ENCODE data around the gene EFHC1. TPM values are rescaled to one million over a fixed set of nuclear protein-coding genes. Genes with fewer than 3 reads are reported as not detected.

The EFHC1 gene
- total RNA-seq, 1 donor = 6.4 TPM

DNA sequence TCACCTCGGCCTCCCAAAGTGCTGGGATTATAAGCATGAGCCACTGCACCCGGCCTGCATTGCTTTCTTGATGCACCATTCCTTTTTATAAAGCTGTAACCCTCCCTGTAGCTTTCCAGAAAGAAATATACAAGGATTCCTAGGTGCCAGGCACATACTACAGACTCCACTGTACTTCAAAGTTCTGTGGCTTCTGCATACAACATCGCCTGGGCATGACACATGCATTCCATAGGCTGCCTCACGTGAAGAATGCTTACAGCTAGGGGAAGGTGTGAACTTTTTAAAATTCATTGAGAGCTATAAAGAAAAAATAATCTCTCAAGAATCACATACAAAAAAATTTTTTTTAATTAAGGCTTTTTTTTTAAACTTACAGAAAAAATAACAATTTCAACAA is 106.5 kb downstream of the EFHC1 start:
- Histone ChIP-seq H3K27me3 (ENCODE audit: insufficient read depth, low read length) (no peaks in the 10 kb centered on the region), H3K9me3 (ENCODE audit: low read depth, low read length) (no peaks in the 10 kb centered on the region), H3K4me3 (ENCODE audit: low read length) (no peak overlapping the region), H3K4me1 (ENCODE audit: insufficient read depth, low read length) (no peaks in the 10 kb centered on the region)

DNA sequence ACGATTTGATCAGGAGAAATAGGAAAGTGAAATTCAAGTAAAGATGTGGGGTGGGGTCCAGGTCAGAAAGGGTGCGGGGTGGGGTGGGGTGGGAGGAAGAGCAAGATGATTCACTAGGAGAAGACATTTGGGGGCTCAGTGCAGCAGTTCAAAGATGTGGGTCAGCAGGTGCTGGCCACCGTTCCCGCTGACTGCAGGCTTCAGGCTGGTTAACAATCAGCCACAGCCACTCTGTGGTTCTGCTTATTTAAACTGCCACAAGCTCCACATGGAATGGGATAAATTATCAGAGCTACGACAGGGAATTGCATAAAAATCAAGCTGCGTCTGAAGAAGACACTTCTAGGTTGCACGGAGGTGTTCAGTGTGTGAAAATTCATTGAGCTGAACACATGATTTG is 107.3 kb downstream of the EFHC1 start:
- Histone ChIP-seq H3K27me3 (ENCODE audit: insufficient read depth, low read length) (no peaks in the 10 kb centered on the region), H3K4me1 (ENCODE audit: insufficient read depth, low read length) (no peaks in the 10 kb centered on the region), H3K9me3 (ENCODE audit: low read depth, low read length) (no peaks in the 10 kb centered on the region), H3K4me3 (ENCODE audit: low read length) (no peak overlapping the region)

GRCh38 chr6:52529311-52529710 is 109.2 kb downstream of the EFHC1 start:
- H3K4me1 ChIP-seq (ENCODE audit: insufficient read depth, low read length) = no peaks in the 10 kb centered on the region
- no peaks in the 10 kb centered on the region for H3K27me3 ChIP-seq (ENCODE audit: insufficient read depth, low read length)
- H3K9me3 ChIP-seq (ENCODE audit: low read depth, low read length) = no peaks in the 10 kb centered on the region
- H3K4me3 ChIP-seq (ENCODE audit: low read length) = no peak overlapping the region

DNA sequence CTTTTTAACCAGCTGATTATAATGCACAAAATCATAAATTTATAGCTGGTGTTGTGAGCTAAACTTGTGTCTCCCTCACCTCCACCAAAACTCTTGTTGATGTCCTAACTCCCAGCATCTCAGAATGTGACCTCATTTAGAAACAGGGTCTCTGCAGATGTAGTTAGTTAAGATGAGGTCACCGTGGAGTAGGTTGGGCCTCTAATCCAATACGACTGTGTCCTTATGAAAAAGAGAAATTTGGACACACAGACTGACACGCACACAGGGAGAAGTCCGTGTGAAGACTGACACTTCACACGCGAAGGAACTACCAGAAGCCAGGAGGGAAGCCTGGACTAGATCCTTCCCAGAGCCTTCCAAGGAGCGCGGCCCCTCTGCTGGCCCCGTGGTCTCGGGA is 110.2 kb downstream of the EFHC1 start:
- H3K27me3 ChIP-seq (ENCODE audit: insufficient read depth, low read length) = no peaks in the 10 kb centered on the region
- H3K9me3 ChIP-seq (ENCODE audit: low read depth, low read length) = no peaks in the 10 kb centered on the region
- H3K4me1 ChIP-seq (ENCODE audit: insufficient read depth, low read length) = no peaks in the 10 kb centered on the region
- H3K4me3 ChIP-seq (ENCODE audit: low read length) = no peak overlapping the region

- Histone ChIP-seq H3K27me3 (ENCODE audit: insufficient read depth, low read length) (no peaks in the 10 kb centered on the region), H3K4me3 (ENCODE audit: low read length) (no peak overlapping the region), H3K4me1 (ENCODE audit: insufficient read depth, low read length) (no peaks in the 10 kb centered on the region), H3K9me3 (ENCODE audit: low read depth, low read length) (no peaks in the 10 kb centered on the region)
Observed at GRCh38 chr6:52531396-52531795, 111.3 kb downstream of the EFHC1 start.

GRCh38 chr6:52531834-52532233 is 111.7 kb downstream of the EFHC1 start:
- Histone ChIP-seq H3K4me3 (ENCODE audit: low read length) (no peak overlapping the region), H3K4me1 (ENCODE audit: insufficient read depth, low read length) (peaks cover under 1% of the 10 kb centered on the region), H3K9me3 (ENCODE audit: low read depth, low read length) (no peaks in the 10 kb centered on the region), H3K27me3 (ENCODE audit: insufficient read depth, low read length) (no peaks in the 10 kb centered on the region)

DNA sequence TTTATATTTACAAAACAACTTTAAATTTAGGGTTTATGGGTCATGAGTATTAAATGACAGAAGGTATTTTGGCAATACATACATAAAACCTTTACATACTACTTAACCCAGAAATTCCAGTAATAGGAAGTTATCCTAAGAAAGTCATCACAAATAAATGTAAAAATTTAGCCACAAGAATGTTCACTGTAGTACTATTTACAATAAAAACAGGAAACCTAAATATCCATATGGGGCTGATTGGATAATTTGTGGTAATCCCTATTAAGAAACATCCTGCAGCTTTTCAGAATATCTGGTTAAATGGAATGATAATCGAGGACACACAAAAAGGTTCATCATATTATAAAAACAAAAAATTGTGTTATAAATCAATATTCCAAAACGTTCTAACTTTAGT is 112.3 kb downstream of the EFHC1 start:
- H3K4me1 ChIP-seq (ENCODE audit: insufficient read depth, low read length) = peaks cover 7% of the 10 kb centered on the region
- H3K9me3 ChIP-seq (ENCODE audit: low read depth, low read length) = no peaks in the 10 kb centered on the region
- no peaks in the 10 kb centered on the region for H3K27me3 ChIP-seq (ENCODE audit: insufficient read depth, low read length)
- H3K4me3 ChIP-seq (ENCODE audit: low read length) = no peak overlapping the region

DNA sequence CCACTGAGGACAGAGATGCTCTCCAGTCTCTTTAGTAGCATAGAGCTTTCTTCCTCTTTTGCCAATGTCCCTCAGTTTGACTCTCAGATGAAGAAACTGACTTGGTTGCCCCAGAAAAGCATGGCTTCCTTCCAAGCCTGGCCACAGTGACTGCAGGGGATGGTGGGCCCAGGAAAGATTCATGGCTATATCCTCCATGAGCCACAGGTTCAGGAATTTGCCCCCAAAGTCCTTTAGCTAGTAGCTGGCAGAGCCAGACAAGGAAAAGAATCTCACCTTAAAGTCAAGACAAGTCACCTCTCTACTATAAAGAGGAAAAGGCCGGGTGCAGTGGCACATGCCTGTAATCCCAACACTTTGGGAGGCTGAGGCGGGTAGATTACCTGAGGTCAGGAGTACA is 113.3 kb downstream of the EFHC1 start:
- no peak overlapping the region for H3K4me3 ChIP-seq (ENCODE audit: low read length)

DNA sequence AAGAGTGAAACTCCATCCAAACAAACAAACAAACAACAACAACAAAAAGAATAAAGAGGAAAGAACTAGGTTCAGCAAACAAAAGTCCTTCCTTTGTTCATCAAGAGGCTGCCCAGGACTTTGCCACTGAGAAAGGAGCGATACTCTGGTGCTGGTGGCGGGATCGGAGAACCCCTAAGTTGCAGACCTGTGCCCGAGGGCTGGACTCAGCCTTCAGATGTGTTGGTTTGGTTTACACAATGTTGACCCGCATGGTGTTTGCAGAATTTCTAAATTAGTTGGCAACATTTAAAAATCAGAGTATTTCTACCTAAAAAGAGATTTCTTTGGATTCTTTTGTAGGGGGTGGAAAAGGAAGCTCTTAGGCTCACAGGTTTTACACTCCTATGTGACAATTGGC is 114.2 kb downstream of the EFHC1 start:
- no peaks in the 10 kb centered on the region for H3K27me3 ChIP-seq (ENCODE audit: insufficient read depth, low read length)
- peaks cover 16% of the 10 kb centered on the region for H3K4me1 ChIP-seq (ENCODE audit: insufficient read depth, low read length)
- H3K9me3 ChIP-seq (ENCODE audit: low read depth, low read length) = no peaks in the 10 kb centered on the region
- H3K4me3 ChIP-seq (ENCODE audit: low read length) = no peak overlapping the region

More for the DNA sequence above, 113.3 kb downstream of the EFHC1 start:
- peaks cover 16% of the 10 kb centered on the region for H3K4me1 ChIP-seq (ENCODE audit: insufficient read depth, low read length)
- H3K9me3 ChIP-seq (ENCODE audit: low read depth, low read length) = no peaks in the 10 kb centered on the region
- H3K27me3 ChIP-seq (ENCODE audit: insufficient read depth, low read length) = no peaks in the 10 kb centered on the region

- Histone ChIP-seq H3K27me3 (ENCODE audit: insufficient read depth, low read length) (no peaks in the 10 kb centered on the region), H3K4me3 (ENCODE audit: low read length) (no peak overlapping the region), H3K9me3 (ENCODE audit: low read depth, low read length) (no peaks in the 10 kb centered on the region), H3K4me1 (ENCODE audit: insufficient read depth, low read length) (peaks cover 16% of the 10 kb centered on the region)
Observed at GRCh38 chr6:52534966-52535390, 114.8 kb downstream of the EFHC1 start.

DNA sequence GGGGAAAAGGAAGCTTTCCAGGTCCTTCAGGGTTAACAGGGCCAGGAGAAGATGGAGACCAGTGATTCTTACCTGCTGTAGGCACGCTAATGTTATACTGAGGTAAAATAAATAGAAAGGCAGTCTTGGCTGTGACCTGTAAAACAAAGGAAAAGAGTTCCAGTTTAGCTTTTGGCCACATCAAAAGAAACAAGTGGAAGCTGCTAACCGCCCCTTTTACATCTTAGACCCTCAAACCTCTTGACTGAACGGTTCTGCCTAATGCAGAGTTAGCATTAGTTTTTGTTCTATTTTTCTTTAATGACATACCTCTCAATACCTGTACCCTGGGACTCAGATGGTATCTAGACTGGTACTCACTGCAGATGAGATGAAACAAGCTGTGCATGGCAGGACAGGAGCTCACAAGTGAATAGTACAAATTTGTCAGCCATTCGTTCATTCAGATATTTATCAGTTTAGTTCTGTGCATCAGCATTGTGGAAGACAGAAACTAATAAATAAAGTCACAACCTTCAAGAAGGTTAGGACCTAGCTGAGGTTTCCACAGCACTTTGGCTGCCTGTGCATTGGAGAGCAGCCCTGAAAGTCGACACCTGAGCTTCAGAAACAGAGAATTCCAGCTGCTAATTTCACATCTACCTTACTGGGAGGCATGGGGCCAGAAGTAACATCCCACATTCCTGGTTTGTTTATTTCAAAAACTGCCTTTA is 115.7 kb downstream of the EFHC1 start:
- Histone ChIP-seq H3K27me3 (ENCODE audit: insufficient read depth, low read length) (no peaks in the 10 kb centered on the region), H3K9me3 (ENCODE audit: low read depth, low read length) (no peaks in the 10 kb centered on the region), H3K4me1 (ENCODE audit: insufficient read depth, low read length) (peaks cover 16% of the 10 kb centered on the region), H3K4me3 (ENCODE audit: low read length) (no peak overlapping the region)

- peaks cover 16% of the 10 kb centered on the region for H3K4me1 ChIP-seq (ENCODE audit: insufficient read depth, low read length)
- no peaks in the 10 kb centered on the region for H3K9me3 ChIP-seq (ENCODE audit: low read depth, low read length)
- H3K27me3 ChIP-seq (ENCODE audit: insufficient read depth, low read length) = no peaks in the 10 kb centered on the region
- H3K4me3 ChIP-seq (ENCODE audit: low read length) = no peak overlapping the region
Observed at GRCh38 chr6:52536424-52536916, 116.3 kb downstream of the EFHC1 start.

DNA sequence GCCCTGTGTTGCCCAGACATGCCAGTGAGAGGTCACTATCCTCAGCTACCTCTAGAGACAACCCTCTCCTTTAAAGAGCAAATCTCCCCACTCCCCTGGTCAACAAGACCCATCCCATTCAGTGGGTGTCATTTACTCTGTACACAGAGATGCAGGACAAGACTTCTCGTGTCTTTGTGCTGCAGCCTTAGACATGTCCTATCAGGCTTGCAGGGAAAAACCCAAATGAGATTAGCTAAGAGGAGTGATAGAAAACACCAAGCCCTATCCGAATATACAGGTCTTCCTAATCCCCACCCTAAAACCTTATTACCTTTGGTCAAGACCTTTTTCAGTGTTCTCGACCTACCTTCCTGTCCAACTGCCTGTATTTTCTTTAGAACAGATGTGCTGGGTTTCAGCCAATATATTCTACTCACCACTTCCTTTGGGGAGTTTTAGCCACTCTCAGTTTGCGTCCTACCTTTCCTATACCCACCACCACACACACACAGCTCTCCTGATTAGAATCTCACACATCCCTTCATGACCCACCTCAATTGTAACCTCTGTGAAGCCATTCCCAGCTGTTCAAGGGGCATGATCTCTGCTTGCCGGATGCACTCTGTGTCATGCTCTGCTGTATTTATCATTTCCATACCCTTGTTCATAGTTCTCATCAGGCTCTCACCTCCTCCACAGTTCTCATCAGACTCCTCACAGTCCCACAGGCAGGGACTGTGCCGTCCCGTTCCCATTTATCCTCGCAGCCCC is 117.0 kb downstream of the EFHC1 start:
- no peaks in the 10 kb centered on the region for H3K9me3 ChIP-seq (ENCODE audit: low read depth, low read length)
- peaks cover 16% of the 10 kb centered on the region for H3K4me1 ChIP-seq (ENCODE audit: insufficient read depth, low read length)
- no peaks in the 10 kb centered on the region for H3K27me3 ChIP-seq (ENCODE audit: insufficient read depth, low read length)
- no peak overlapping the region for H3K4me3 ChIP-seq (ENCODE audit: low read length)

DNA sequence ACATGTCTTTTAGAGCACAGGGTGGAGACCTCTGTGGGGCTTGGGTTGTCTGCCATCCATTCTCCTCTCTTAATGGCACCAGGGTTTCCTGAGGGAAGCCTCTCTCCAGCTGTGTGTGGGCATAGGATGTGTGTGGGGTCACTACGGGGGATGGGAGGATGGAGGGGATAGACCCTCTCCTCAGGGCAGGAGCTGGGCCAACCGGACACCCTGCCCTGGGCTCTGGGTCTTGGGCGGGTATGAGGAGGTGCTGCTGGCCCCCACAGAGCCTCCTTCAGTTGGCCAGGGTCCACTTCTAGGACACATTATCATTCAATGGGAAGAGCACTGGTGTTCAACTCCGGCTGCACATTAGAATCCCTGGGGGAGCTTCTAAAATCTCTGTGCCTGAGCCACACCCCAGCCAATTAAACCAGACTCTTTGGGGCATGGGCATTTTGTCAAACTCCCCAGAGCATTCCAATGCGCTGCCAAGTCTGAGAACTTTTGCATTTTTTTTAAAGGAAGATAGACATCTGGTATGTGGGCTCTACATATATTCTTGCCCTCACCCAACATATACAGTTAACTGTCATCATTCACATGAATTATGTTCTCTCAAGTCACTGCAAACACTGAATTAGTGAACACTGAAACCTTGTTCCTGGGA is 118.2 kb downstream of the EFHC1 start:
- Histone ChIP-seq H3K4me3 (ENCODE audit: low read length) (no peak overlapping the region), H3K9me3 (ENCODE audit: low read depth, low read length) (no peaks in the 10 kb centered on the region), H3K4me1 (ENCODE audit: insufficient read depth, low read length) (peaks cover 16% of the 10 kb centered on the region), H3K27me3 (ENCODE audit: insufficient read depth, low read length) (no peaks in the 10 kb centered on the region)

GRCh38 chr6:52538901-52539354 is 118.8 kb downstream of the EFHC1 start:
- no peaks in the 10 kb centered on the region for H3K9me3 ChIP-seq (ENCODE audit: low read depth, low read length)
- no peak overlapping the region for H3K4me3 ChIP-seq (ENCODE audit: low read length)
- H3K27me3 ChIP-seq (ENCODE audit: insufficient read depth, low read length) = no peaks in the 10 kb centered on the region
- peaks cover 16% of the 10 kb centered on the region for H3K4me1 ChIP-seq (ENCODE audit: insufficient read depth, low read length)

Measured in mononuclear cell (primary cell).